Tibial artery (tissue), 4 donors: ENCODE measurements around the gene ARHGEF3.
"Not testable (repeated sequence)": the region's sequence is repeated elsewhere in the genome, so short reads cannot be mapped to it uniquely, and the experiment has no call there.

ENCODE experiments used
- DNase-seq, 2 donors: peaks; one replicate each; pipeline ENCODE4 v3.0.0-alpha.2; 2019
- H3K27ac ChIP-seq, 2 donors: fragments of 200-600 bp; sonication (generic) in 1 of 2; 1 replicate in 1 of 2; 2 replicates in 1 of 2; pipeline ENCODE4 v1.5.1; 2018 to 2019; ENCODE audit warnings: mild to moderate bottlenecking in 1 of 2
- H3K27me3 ChIP-seq, 2 donors: fragments of 200-600 bp; sonication (generic) in 1 of 2; one replicate each; pipeline versions ENCODE4 v1.5.1 to v1.6.0; 2016 to 2019
- H3K36me3 ChIP-seq, 3 donors: fragments of 200-600 bp; sonication (generic) in 2 of 3; one replicate each; pipeline ENCODE4 v1.5.1; 2016 to 2019; ENCODE audit warnings: mild to moderate bottlenecking in 2 of 3
- H3K4me1 ChIP-seq, 4 donors: fragments of 200-600 bp; sonication (generic) in 2 of 4; 1 replicate in 3 of 4; 2 replicates in 1 of 4; pipeline ENCODE4 v1.5.1; 2016 to 2019
- H3K4me3 ChIP-seq, 2 donors: fragments of 200-600 bp; sonication (generic) in 1 of 2; 1 replicate in 1 of 2; 2 replicates in 1 of 2; pipeline ENCODE4 v1.5.1; 2018 to 2019; ENCODE audit warnings: mild to moderate bottlenecking in 2 of 2
- H3K9me3 ChIP-seq, 3 donors: fragments of 200-600 bp; sonication (generic) in 1 of 3; one replicate each; pipeline ENCODE4 v1.5.1; 2016 to 2019
- intact Hi-C: fragments of 100-400 bp; cut with DNase I; formaldehyde crosslinking; loops from one replicate; pipeline ENCODE4 v1.15.0; 2023; ENCODE audit warnings: low total_unique reads
- TF ChIP-seq, protein P1 (sequence below), 2 experiments: fragments of 200-600 bp in 1 of 2; fragments of 450-650 bp in 1 of 2; IDR thresholded peaks; one replicate each; pipeline ENCODE4 v1.5.1; 2017 to 2019; ENCODE audit warnings: antibody characterized with exemption in 2 of 2, mild to moderate bottlenecking in 1 of 2, moderate library complexity in 1 of 2

Gene ARHGEF3

GRCh38 chr3:56737006-56737405, 64.7 kb downstream of the ARHGEF3 start:
- Histone ChIP-seq H3K36me3 (peaks cover 0 to 23% (median 5%) of the 10 kb centered on the region in 3 donors), H3K4me3 (no peak overlapping the region), H3K4me1 (no peaks in the 10 kb centered on the region), H3K27ac (no peak overlapping the region), H3K27me3 (no peaks in the 10 kb centered on the region), H3K9me3 (no peaks in the 10 kb centered on the region)
- TF ChIP-seq, protein P1, sequence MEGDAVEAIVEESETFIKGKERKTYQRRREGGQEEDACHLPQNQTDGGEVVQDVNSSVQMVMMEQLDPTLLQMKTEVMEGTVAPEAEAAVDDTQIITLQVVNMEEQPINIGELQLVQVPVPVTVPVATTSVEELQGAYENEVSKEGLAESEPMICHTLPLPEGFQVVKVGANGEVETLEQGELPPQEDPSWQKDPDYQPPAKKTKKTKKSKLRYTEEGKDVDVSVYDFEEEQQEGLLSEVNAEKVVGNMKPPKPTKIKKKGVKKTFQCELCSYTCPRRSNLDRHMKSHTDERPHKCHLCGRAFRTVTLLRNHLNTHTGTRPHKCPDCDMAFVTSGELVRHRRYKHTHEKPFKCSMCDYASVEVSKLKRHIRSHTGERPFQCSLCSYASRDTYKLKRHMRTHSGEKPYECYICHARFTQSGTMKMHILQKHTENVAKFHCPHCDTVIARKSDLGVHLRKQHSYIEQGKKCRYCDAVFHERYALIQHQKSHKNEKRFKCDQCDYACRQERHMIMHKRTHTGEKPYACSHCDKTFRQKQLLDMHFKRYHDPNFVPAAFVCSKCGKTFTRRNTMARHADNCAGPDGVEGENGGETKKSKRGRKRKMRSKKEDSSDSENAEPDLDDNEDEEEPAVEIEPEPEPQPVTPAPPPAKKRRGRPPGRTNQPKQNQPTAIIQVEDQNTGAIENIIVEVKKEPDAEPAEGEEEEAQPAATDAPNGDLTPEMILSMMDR (IDR thresholded peaks at IDR 0.05): no peak
- DNase-seq: no peak
- intact Hi-C loops: no loop called here

- DNase-seq: no peak
- no peaks in the 10 kb centered on the region for H3K9me3 ChIP-seq
- TF ChIP-seq, protein P1 (IDR thresholded peaks at IDR 0.05): no peak
- H3K27ac ChIP-seq: no peak overlapping the region
- H3K27me3 ChIP-seq: no peaks in the 10 kb centered on the region
- peaks cover 5 to 60% (median 39%) of the 10 kb centered on the region in 3 donors for H3K36me3 ChIP-seq
- intact Hi-C loops: no loop called here
- no peaks in the 10 kb centered on the region for H3K4me1 ChIP-seq
- H3K4me3 ChIP-seq: no peak overlapping the region
These were observed 69.6 kb downstream of the ARHGEF3 start for GRCh38 chr3:56732109-56732508.

DNA sequence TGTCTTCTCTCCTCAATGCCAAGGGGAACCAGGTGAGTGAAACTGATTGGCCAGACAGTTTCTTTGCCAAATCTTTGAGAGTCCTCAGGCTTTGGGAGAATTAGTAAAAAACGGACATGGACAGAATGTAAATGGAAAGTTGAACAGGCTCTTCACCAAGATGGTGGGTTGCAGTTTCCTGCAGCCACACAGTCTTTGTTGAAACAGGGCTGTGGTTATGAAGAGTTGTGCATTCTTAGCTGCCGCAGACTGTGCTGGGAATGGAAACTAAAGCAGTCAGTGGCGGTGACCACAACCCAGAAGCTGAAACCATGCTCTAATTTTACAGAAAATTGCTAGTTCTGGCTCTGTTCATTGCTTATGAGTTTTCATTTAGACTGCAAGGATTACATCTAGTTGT, 76.6 kb downstream of the ARHGEF3 start:
- Histone ChIP-seq H3K27ac (no peak overlapping the region), H3K27me3 (no peaks in the 10 kb centered on the region), H3K9me3 (no peaks in the 10 kb centered on the region), H3K4me3 (no peak overlapping the region), H3K36me3 (peaks cover 0 to 34% (median 20%) of the 10 kb centered on the region in 3 donors), H3K4me1 (no peaks in the 10 kb centered on the region)
- TF ChIP-seq, protein P1 (IDR thresholded peaks at IDR 0.05): no peak
- no peak for DNase-seq
- intact Hi-C loops: no loop called here

DNA sequence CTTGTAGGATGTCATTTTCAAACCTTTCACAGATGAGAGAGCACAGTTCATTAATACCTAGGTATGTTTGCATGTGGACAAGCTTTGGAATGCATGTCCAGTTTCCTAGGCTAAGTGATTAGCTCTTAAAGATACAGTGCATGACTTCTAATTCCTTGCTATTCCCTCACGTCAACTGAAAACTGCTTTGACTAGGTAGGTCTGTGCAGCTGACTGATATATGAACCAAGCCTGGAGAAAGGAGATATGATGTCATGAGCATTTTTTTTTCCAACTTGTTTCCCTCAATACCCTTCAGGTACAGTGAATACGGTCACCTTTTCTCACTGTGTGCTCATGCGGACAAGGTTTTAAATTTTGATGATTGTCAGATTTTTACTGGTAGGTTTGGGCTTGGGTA, 77.1 kb downstream of the ARHGEF3 start:
- TF ChIP-seq, protein P1 (IDR thresholded peaks at IDR 0.05): no peak
- H3K4me1 ChIP-seq: no peaks in the 10 kb centered on the region
- intact Hi-C loops: no loop called here
- H3K27ac ChIP-seq: no peak overlapping the region
- H3K27me3 ChIP-seq: no peaks in the 10 kb centered on the region
- no peak overlapping the region for H3K4me3 ChIP-seq
- peaks cover 0 to 32% (median 18%) of the 10 kb centered on the region in 3 donors for H3K36me3 ChIP-seq
- no peaks in the 10 kb centered on the region for H3K9me3 ChIP-seq
- DNase-seq: no peak

- Histone ChIP-seq H3K27me3 (no peaks in the 10 kb centered on the region), H3K36me3 (no peaks in the 10 kb centered on the region), H3K27ac (no peak overlapping the region), H3K4me3 (no peak overlapping the region), H3K9me3 (peaks cover 0 to 1% (median 0%) of the 10 kb centered on the region in 3 donors), H3K4me1 (no peaks in the 10 kb centered on the region)
- TF ChIP-seq, protein P1 (IDR thresholded peaks at IDR 0.05): no peak
- DNase-seq: no peak
- intact Hi-C loops: no loop called here
These were observed 80.9 kb downstream of the ARHGEF3 start for GRCh38 chr3:56720849-56721248.

GRCh38 chr3:56718809-56719208, 82.9 kb downstream of the ARHGEF3 start:
- DNase-seq, H3K4me3 ChIP-seq, H3K27me3 ChIP-seq, intact Hi-C loops, H3K27ac ChIP-seq, H3K36me3 ChIP-seq, H3K4me1 ChIP-seq: not testable (repeated sequence)
- H3K9me3 ChIP-seq: peaks cover 0 to 11% (median 0%) of the 10 kb centered on the region in 3 donors
